Measurements from ENCODE around the gene CELF2. TPM values are rescaled to one million over a fixed set of nuclear protein-coding genes. Genes with fewer than 3 reads are reported as not detected.

The CELF2 gene
- total RNA-seq, 4 donors from 2014 or later, result 8.7 to 28.6 (median 22.9) TPM

- H3K27me3 ChIP-seq, result no peaks in the 10 kb centered on the region
- no peak overlapping the region for H3K4me3 ChIP-seq
- H3K9me3 ChIP-seq, result no peaks in the 10 kb centered on the region
- no peak for DNase-seq (ENCODE audit: low spot score in 2 of 2)
- H3K4me1 ChIP-seq, result no peaks in the 10 kb centered on the region
- H3K36me3 ChIP-seq, result no peaks in the 10 kb centered on the region
- TF ChIP-seq, protein P1, sequence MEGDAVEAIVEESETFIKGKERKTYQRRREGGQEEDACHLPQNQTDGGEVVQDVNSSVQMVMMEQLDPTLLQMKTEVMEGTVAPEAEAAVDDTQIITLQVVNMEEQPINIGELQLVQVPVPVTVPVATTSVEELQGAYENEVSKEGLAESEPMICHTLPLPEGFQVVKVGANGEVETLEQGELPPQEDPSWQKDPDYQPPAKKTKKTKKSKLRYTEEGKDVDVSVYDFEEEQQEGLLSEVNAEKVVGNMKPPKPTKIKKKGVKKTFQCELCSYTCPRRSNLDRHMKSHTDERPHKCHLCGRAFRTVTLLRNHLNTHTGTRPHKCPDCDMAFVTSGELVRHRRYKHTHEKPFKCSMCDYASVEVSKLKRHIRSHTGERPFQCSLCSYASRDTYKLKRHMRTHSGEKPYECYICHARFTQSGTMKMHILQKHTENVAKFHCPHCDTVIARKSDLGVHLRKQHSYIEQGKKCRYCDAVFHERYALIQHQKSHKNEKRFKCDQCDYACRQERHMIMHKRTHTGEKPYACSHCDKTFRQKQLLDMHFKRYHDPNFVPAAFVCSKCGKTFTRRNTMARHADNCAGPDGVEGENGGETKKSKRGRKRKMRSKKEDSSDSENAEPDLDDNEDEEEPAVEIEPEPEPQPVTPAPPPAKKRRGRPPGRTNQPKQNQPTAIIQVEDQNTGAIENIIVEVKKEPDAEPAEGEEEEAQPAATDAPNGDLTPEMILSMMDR (IDR thresholded peaks at IDR 0.05), result no peak
- TF ChIP-seq POLR2A (IDR thresholded peaks at IDR 0.05) (no peak), EP300 (IDR thresholded peaks at IDR 0.05) (no peak), POLR2AphosphoS5 (IDR thresholded peaks at IDR 0.05) (no peak)
- 86% methylated on average over 6 of the region's 10 CpGs for WGBS
- H3K27ac ChIP-seq, result no peak overlapping the region
Observed at GRCh38 chr10:11338160-11338844, 320.6 kb downstream of the CELF2 start.

GRCh38 chr10:11339013-11339412 lies 321.3 kb downstream of the CELF2 start:
- H3K36me3 ChIP-seq, result no peaks in the 10 kb centered on the region
- no peaks in the 10 kb centered on the region for H3K4me1 ChIP-seq
- DNase-seq (ENCODE audit: low spot score in 2 of 2), result no peak
- H3K27ac ChIP-seq, result no peak overlapping the region
- H3K9me3 ChIP-seq, result no peaks in the 10 kb centered on the region
- H3K4me3 ChIP-seq, result no peak overlapping the region
- H3K27me3 ChIP-seq, result no peaks in the 10 kb centered on the region
- 67% methylated on average over 7 of the region's 7 CpGs for WGBS
- TF ChIP-seq POLR2A (IDR thresholded peaks at IDR 0.05) (no peak), POLR2AphosphoS5 (IDR thresholded peaks at IDR 0.05) (no peak), EP300 (IDR thresholded peaks at IDR 0.05) (no peak)
- TF ChIP-seq, protein P1 (IDR thresholded peaks at IDR 0.05), result no peak

DNA sequence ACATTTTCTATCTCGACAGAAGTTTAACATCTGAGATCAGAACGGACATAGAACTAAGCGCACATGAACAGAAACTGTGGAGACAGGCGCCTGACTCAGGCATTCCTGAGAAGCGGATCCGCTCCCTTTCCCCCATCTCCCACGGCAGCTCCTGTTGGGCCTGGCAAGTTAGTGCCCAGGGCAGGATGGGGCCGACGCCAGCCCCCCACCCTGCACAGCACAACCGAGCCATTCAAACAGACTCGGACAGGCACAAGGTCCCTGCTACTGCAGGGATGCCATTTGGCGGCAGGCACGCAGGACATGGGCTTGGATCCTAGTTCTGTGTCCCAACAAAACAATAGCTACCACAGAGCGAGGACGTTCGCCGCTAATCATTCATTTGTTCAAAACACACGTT lies 322.0 kb downstream of the CELF2 start:
- WGBS, result 89% methylated on average over 8 of the region's 18 CpGs
- Histone ChIP-seq H3K36me3 (no peaks in the 10 kb centered on the region), H3K4me3 (no peak overlapping the region), H3K4me1 (no peaks in the 10 kb centered on the region), H3K27ac (no peak overlapping the region), H3K27me3 (no peaks in the 10 kb centered on the region), H3K9me3 (no peaks in the 10 kb centered on the region)
- TF ChIP-seq EP300 (IDR thresholded peaks at IDR 0.05), result no peak
- TF ChIP-seq, protein P1 (IDR thresholded peaks at IDR 0.05), result no peak
- TF ChIP-seq POLR2AphosphoS5 (IDR thresholded peaks at IDR 0.05), result no peak
- TF ChIP-seq POLR2A (IDR thresholded peaks at IDR 0.05), result no peak
- no peak for DNase-seq (ENCODE audit: low spot score in 2 of 2)

- TF ChIP-seq, protein P1 (IDR thresholded peaks at IDR 0.05), result no peak
- TF ChIP-seq POLR2AphosphoS5 (IDR thresholded peaks at IDR 0.05), result no peak
- TF ChIP-seq POLR2A (IDR thresholded peaks at IDR 0.05), result no peak
- TF ChIP-seq EP300 (IDR thresholded peaks at IDR 0.05), result no peak
- Histone ChIP-seq H3K36me3 (no peaks in the 10 kb centered on the region), H3K27me3 (no peaks in the 10 kb centered on the region), H3K4me1 (peaks cover 5% of the 10 kb centered on the region), H3K27ac (no peak overlapping the region), H3K9me3 (no peaks in the 10 kb centered on the region), H3K4me3 (no peak overlapping the region)
- DNase-seq (ENCODE audit: low spot score in 2 of 2), result no peak
- 78% methylated on average over 5 of the region's 5 CpGs for WGBS
Observed at GRCh38 chr10:11341283-11341960, 323.8 kb downstream of the CELF2 start.

GRCh38 chr10:11344081-11344480 lies 326.4 kb downstream of the CELF2 start:
- 96% methylated on average over 29 of the region's 30 CpGs for WGBS
- TF ChIP-seq POLR2A (IDR thresholded peaks at IDR 0.05) (no peak), EP300 (IDR thresholded peaks at IDR 0.05) (no peak), POLR2AphosphoS5 (IDR thresholded peaks at IDR 0.05) (no peak)
- TF ChIP-seq, protein P1 (IDR thresholded peaks at IDR 0.05), result no peak
- Histone ChIP-seq H3K9me3 (no peaks in the 10 kb centered on the region), H3K4me1 (peaks cover 5% of the 10 kb centered on the region), H3K36me3 (no peaks in the 10 kb centered on the region), H3K4me3 (no peak overlapping the region), H3K27me3 (no peaks in the 10 kb centered on the region), H3K27ac (no peak overlapping the region)
- no peak for DNase-seq (ENCODE audit: low spot score in 2 of 2)

All from suprapubic skin (tissue), 4 donors.